LoVo (cell line): ENCODE measurements around the gene DDAH1.

Source experiments
- DNase-seq: peaks from one replicate; pipeline ENCODE4 v3.0.0-alpha.2; 2016; ENCODE audit warnings: low spot score

DDAH1 gene

GRCh38 chr1:85274969-85275453, 189.9 kb downstream of the DDAH1 start:
- peak; percentile 81 for DNase-seq

- no peak for DNase-seq
These were observed 191.6 kb downstream of the DDAH1 start for GRCh38 chr1:85273397-85273796.

GRCh38 chr1:85268801-85269585, 196.0 kb downstream of the DDAH1 start:
- no peak for DNase-seq
